ENCODE data around the gene ARHGAP10. TPM values are rescaled to one million over a fixed set of nuclear protein-coding genes. Genes with fewer than 3 reads are reported as not detected.

The ARHGAP10 gene
- total RNA-seq, 6 experiments from 2014 or later, result 5.5 to 13.3 (median 10.4) TPM

GRCh38 chr4:147955827-147956558 is 224.1 kb downstream of the ARHGAP10 start:
- no peak overlapping the region for H3K4me3 ChIP-seq
- no peaks in the 10 kb centered on the region for H3K27me3 ChIP-seq
- TF ChIP-seq CTCF (IDR thresholded peaks at IDR 0.05) (no peak), POLR2A (IDR thresholded peaks at IDR 0.05) (no peak)
- H3K27ac ChIP-seq, result no peak overlapping the region
- H3K4me1 ChIP-seq, result no peaks in the 10 kb centered on the region
- H3K36me3 ChIP-seq, result no peaks in the 10 kb centered on the region
- ATAC-seq (no peak), DNase-seq (no peak)
- H3K9me3 ChIP-seq, result no peaks in the 10 kb centered on the region
- WGBS (ENCODE audit: insufficient coverage, low coverage, low lambda C conversion rate, missing lambda C conversion rate), result 63% methylated on average over 4 of the region's 4 CpGs
- intact Hi-C loops (cut with DNase I), result no loop called here

- DNase-seq, result no peak
- Histone ChIP-seq H3K4me1 (no peaks in the 10 kb centered on the region), H3K27ac (no peak overlapping the region), H3K36me3 (no peaks in the 10 kb centered on the region), H3K27me3 (no peaks in the 10 kb centered on the region), H3K9me3 (no peaks in the 10 kb centered on the region), H3K4me3 (no peak overlapping the region)
- no peak for ATAC-seq
- TF ChIP-seq CTCF (IDR thresholded peaks at IDR 0.05) (no peak), POLR2A (IDR thresholded peaks at IDR 0.05) (no peak)
- 62% methylated on average over 3 of the region's 3 CpGs for whole genome bisulfite sequencing (ENCODE audit: insufficient coverage, low coverage, low lambda C conversion rate, missing lambda C conversion rate)
- intact Hi-C loops (cut with DNase I), result no loop called here
Observed at GRCh38 chr4:147957446-147957845, 225.6 kb downstream of the ARHGAP10 start.

- Histone ChIP-seq H3K4me3 (no peak overlapping the region), H3K4me1 (no peaks in the 10 kb centered on the region), H3K27me3 (no peaks in the 10 kb centered on the region), H3K9me3 (no peaks in the 10 kb centered on the region), H3K27ac (no peak overlapping the region), H3K36me3 (no peaks in the 10 kb centered on the region)
- no peak for DNase-seq
- ATAC-seq, result no peak
- WGBS (ENCODE audit: insufficient coverage, low coverage, low lambda C conversion rate, missing lambda C conversion rate), result 91% methylated on average over 3 of the region's 3 CpGs
- TF ChIP-seq POLR2A (IDR thresholded peaks at IDR 0.05) (no peak), CTCF (IDR thresholded peaks at IDR 0.05) (no peak)
- intact Hi-C loops (cut with DNase I), result no loop called here
Observed at GRCh38 chr4:147958057-147958456, 226.2 kb downstream of the ARHGAP10 start.

- TF ChIP-seq CTCF (IDR thresholded peaks at IDR 0.05) (no peak), POLR2A (IDR thresholded peaks at IDR 0.05) (no peak)
- intact Hi-C loops (cut with DNase I), result no loop called here
- Histone ChIP-seq H3K27me3 (no peaks in the 10 kb centered on the region), H3K27ac (no peak overlapping the region), H3K4me1 (no peaks in the 10 kb centered on the region), H3K4me3 (no peak overlapping the region), H3K36me3 (no peaks in the 10 kb centered on the region), H3K9me3 (no peaks in the 10 kb centered on the region)
- no peak for DNase-seq
- WGBS (ENCODE audit: insufficient coverage, low coverage, low lambda C conversion rate, missing lambda C conversion rate), result 67% methylated on average over 4 of the region's 4 CpGs
- ATAC-seq, result no peak
Observed at GRCh38 chr4:147958489-147959065, 226.7 kb downstream of the ARHGAP10 start.

Measured in right lobe of liver (tissue), 6 donors.